Left cardiac atrium (tissue), 4 donors: ENCODE results near the gene MINDY1. TPM values are rescaled to one million over a fixed set of nuclear protein-coding genes. Genes with fewer than 3 reads are reported as not detected.
A peak's percentile ranks its signal among the peaks of the same experiment; 100 is the strongest.

Experiments
- ATAC-seq, 2 donors: fragments of 200-7000 bp; cut with Tn5 transposase; one replicate each; pipeline ENCODE4 v1.9.1; 2020; ENCODE audit warnings: mild to moderate bottlenecking in 2 of 2, moderate library complexity in 2 of 2
- DNase-seq: peaks from one replicate; pipeline ENCODE4 v3.0.0-alpha.2; 2020
- intact Hi-C, 2 donors: fragments of 100-400 bp; cut with DNase I; formaldehyde crosslinking; loops; one replicate each; pipeline versions ENCODE4 v1.14.1 to v1.15.1; 2022 to 2023
- total RNA-seq, 2 donors: library from RNA; stranded (reverse); fragmentation: NEBNext Ultra II Directional; extraction: Animal tissue kit (Norgen Biotek cat#: 25700); gene quantifications; one replicate each; pipeline ENCODE4 v1.2.1, GENCODE V29; 2021
- donor health status: DM: no; HTN: yes; CAD: no.
- donor health status: DM: no; HTN: yes; CAD: no; lungs with severe emphysema.
- donor health status: DM: yes; HTN: yes; CAD: no.
- donor health status: Dilated cardiomyopathy.

MINDY1 gene
- total RNA-seq, 2 donors from 2014 or later, result 32.2 to 36.2 TPM

DNA sequence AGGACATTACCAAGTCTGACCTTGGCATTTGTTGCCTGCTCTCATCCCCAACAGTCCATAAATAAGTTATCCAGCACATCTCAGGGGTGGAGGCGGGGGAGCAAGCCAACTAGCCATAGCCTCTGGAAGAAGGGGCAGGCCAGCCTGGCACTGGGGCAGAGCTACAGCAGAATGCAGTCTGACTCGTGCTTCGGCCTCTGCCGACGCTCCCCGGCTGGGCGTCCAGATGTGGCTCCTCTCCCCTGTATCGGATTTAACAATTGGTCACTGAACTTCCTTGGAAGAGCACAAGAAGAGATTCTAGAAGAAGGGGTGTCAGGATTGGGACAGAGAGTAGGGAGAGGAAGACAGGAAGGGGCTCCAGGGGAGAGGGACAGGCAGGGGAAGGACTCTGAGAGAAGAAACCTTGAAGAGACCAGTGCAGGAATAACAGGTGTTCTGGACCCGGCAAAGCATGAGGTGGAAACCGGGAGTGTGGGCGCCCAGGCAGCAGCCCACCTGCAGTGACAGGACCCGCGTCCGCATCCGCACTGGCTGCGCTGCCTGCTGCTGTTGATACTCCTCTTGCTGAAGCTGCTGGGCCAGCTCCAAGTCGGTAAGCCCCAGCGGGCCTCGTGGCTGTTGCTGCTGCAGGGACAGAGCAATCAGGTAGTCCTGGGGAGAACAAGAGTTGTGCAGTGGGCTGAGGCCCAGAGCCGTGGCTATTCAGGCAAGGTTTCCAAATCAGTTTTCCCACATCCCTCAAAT is 9.4 kb downstream of the MINDY1 start:
- no peak for DNase-seq
- intact Hi-C loops, result no loop called here
- ATAC-seq, result no peak

DNA sequence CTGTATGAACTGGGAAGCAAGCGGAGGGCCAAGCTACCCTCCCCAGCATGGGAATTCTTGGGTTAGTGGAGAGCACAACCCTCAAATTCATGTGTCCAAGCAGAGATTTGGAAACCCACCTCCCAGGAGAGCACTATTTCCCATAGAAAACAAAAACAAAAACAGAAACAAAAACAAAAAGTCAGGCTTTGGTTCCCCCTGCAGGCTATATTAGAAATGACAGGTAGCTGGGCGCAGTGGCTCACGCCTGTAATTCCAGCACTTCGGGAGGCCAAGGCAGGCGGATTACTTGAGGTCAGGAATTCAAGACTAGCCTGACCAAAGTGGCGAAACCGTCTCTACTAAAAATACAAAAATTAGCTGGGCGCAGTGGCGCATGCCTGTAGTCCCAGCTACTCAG is 10.8 kb downstream of the MINDY1 start:
- peak; percentile 59 to 62 for ATAC-seq
- intact Hi-C loops, result no loop called here
- peak; percentile 37 for DNase-seq

DNA sequence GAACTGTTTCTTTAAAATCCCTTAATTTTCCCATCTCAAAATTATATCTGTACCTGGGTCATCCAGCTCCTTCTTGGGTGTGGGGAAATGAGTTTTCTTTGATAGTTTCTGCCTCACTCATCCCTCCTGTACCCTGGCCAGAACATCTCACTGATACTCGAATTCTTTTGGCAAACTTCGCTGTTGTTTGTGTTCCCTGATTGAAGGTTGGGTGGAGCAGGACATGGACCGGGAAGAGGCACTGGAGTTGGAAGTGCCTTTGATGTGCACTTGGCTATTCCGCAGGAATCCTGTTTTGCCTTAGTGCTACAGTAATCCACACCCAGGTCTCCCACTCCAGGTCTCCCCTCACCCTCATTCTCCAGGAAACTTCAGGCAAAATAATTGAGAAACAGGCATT is 11.2 kb downstream of the MINDY1 start:
- DNase-seq (no peak), ATAC-seq (peak in 1 of 2 donors; percentile 46)
- intact Hi-C loops, result no loop called here

DNA sequence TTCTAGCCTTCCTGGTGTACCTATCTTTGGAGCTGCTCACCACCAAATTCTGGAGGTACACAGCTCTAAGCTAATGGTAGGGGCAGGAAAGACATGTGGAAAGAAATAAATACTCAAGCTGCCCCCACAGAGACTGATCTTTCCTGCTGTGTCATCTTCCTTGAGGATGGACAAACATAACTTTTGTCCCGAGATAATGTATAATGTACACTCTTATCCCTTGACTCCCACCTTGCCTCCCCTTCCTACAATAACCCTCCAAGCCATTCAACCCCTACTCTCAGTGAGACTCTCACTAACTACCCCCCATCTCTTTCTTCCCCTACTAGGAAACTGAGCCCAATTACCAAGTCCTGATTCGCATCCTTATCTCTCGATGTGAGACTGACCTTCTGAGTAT is 12.5 kb downstream of the MINDY1 start:
- no peak for ATAC-seq
- no peak for DNase-seq
- intact Hi-C loops, result no loop called here

DNA sequence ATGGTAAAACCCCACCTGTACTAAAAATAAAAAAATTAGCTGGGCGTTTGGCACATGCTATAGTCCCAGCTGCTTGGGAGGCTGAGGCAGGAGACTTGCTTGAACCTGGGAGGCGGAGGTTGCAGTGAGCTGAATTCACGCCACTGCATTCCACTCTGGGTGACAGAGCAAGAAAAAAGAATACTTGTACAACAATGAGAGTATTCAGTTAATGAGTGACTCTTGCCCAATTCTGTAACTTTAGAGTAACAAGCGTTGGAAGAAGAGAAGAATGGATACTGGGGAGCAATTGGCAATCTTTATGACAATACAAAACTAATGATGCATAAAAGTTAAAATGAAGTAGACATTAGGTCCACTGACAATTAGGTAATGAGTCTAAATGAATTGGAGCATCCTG is 14.1 kb downstream of the MINDY1 start:
- no peak for ATAC-seq
- intact Hi-C loops, result no loop called here
- no peak for DNase-seq

DNA sequence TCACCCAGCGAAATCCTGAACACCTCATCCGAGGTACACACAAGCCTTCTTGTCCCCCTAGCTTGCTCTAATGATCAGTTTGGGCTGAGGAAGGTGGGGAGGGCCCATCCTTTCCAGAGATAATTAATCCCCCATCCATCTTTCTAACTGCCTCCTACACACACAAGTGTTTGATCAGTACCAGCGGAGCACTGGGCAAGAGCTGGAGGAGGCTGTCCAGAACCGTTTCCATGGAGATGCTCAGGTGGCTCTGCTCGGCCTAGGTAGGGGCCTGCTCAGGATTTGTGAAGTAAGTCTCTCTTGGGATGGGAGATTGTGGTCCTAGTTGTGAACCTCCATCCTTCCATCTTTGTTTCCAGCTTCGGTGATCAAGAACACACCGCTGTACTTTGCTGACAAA is 18.8 kb downstream of the MINDY1 start:
- intact Hi-C loops, result no loop called here
- no peak for ATAC-seq

DNA sequence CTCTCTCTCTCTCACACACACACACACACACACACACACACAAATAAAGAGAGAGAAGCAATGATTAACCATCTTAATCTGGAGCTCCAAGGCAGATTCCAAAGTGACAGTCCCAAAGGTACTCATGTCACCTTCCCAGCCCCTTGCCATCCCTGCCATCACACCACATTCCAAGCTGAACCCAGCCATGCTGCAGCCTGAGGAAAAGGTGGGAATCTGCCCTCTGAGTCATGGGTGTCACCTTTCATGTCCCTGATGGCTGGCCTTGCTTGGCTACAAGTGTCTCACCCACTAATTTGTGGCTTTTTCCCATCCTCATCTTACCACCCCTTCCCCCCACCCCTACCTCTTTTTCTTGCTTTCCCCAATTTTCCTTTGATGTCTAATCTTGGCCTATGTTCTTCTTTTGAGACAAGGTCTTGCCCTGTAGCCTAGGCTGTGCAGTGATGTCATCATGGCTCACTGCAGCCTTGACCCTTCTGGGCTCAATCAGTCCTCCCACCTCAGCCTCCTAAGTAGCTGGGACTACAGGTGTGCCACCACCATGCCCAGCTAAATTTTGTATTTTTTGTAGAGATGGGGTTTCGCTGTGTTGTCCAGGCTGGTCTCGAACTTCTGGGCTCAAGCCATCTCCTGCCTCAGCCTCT is 21.4 kb downstream of the MINDY1 start:
- ATAC-seq (no peak), DNase-seq (no peak)
- intact Hi-C loops, result no loop called here

More for the DNA sequence above, 18.8 kb downstream of the MINDY1 start:
- DNase-seq, result no peak

DNA sequence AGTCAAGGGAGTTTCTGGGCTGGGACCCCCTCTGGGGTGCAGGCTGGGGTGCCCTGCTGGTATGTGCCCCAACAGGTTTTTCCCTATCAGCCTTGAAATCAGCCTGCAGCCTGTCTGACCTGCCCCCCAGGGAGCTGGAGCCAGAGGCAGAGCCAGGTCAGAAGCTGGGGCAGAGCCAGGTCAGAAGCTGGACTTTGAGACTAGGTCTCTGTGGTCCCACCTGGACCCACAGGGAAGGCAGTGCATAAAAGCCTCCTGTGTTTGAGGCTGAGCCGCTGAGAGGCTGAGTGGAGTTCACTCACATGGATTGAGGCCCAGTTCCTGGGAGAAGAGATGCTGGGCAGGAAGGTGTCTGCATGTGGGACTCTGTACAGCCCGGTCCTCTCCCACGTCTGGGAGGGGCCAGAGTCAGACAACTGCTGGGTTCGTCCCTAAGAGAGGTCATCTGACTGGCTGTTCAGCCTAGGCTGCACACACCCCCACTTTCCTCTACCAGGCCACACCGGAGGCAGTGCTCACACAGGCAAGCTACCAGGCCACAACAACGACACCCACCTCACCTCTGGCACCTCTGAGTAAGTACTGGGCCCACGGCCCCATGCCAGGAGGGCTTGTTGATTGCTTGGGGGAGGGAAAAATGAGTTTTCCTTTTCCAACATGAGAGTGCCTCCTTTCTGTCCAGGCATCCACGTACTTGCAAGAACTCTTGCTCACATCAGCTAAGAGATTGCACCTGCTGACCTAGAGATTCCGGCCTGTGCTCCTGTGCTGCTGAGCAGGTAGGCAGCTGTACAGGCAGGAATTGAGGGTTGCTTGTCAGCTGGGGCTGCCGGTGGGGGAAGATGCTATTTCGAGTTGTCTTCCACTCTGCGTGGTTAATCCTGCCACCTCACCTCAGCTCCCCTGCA is 24.6 kb downstream of the MINDY1 start, which contains the start of gene ANXA9:
Gene ANXA9, plus strand, starts transcription at position 488 of the 908 bp plus-strand sequence. CDS start 814 bp downstream, outside the sequence.
- DNase-seq (no peak), ATAC-seq (peak in 1 of 2 donors; percentile 58)
- intact Hi-C loops, result loop anchor here in 1 of 2 donors (2.0 kb wide), 1 partner anchor 21 kb away; no protein-coding TSS in a partner anchor

DNA sequence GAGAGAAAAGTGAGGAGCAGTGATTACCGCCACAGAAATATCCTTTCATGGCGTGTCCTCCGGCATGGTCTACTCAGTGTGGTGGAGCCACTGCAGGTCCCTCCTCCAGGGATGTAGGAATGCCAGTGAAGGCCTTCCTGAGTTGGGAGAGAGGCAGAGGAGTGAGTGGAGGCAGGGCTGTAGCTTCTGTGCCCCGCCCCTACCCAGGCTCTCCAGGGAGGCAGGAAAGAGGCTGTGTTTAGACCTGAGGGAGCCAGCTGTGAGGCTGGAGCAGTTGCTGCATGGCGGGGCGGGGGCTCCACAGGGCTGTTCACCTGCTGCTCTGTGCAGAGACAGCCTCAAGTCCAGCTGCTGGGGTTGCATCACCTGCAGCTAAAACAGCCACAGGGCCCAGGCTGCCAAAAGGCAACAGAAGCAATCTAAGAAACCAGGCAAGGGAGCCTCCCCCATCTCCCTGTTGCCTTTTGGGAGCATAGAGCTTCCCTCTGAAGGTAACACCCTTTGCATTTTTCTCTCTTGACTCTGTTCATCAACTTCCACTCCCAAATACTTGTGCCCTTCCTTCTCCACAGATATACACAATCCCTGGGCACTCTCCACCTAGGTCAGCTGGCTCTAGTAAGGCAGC is 25.4 kb downstream of the MINDY1 start:
- ATAC-seq (peak in 1 of 2 donors; percentile 48), DNase-seq (peak; percentile 29)
- intact Hi-C loops, result loop anchor here in 1 of 2 donors (2.0 kb wide), 1 partner anchor 22 kb away; no protein-coding TSS in a partner anchor

DNA sequence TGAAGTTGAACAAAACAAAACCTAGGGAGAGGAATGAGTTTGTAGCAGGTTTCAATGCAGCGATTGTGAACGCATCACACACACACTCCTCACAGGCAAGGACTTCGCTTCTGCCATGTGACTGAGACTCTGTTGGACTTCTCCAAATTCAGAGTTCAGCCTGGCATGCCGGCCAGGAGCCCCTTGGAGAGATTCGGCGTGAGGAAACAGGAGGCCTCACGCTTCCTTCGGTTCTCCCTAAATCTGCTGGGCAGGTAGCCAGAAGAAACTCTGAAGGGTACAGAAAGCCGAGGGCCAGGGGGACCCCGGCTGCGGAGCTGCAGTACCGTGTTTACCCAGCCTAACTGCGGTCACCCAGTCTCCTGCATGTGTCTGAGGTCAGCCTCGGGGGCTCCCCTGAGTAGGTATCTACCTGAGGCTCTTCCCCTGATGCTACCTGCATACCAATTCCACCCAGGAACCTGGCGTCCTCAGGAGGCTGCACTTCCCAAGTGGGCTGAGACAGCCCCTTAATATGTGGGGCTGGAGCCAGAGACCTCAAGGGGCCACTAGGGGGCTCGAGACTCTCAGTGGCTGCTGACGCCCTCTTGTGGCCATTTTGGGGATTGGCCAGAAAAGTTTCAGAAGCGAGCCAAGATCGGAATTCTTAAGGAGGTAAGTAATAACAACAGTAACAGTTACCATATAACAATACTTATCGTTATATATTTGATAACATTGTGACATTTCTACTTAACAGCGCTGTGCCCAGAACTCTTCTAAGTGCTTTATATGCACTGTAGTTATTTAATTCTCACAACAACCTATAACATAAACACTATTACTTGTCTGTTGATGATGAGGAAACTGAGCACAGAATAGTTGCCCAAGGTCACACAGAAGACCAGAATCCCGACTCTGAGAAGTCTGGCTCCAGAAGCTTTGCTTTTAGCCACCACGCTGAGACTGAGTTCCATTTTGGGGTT is 27.3 kb downstream of the MINDY1 start:
- DNase-seq (peak; percentile 89), ATAC-seq (peak; percentile 27 to 38)
- intact Hi-C loops, result loop anchor here in 1 of 2 donors (2.0 to 10.0 kb wide), 2 partner anchors 23 to 55 kb away; partner anchors contain the start of gene SETDB1

DNA sequence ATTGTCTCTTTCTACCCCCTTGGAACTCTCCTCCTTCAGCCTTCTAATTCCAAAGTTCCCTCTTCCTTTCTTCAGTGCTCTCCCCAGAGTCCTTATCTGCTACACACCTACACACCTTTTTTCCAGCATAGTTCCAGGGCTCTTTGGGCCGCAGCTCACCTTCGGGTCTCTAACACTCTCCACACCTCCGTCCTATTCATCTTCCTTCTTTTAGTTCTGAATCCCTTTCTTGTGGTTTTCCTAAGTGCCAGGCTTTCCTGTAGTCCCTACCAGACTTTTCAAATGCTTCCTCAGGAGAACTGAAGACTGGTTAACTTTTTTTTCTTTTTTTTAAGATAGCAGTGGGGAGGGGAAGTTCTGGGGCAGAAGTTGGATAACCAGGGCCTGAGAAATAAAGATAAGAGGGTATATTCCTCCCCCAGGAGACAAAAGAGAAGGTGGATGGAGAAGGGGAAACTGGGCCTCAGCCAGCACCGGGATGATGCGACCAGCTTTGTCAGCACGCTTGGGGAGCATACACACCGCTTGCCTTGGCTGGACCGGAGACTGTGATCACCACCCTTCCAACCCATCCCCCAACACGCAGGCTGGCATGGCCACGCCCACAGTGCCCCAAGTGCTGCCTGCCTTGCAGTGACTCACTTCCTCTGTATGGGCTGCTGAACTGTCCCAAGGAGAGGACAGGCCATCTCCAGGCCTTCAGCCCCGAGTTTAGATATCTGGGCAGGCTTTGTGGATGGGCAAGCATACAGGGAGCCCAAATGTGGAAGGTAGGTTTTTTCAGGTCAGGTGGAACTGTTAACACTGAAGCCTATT is 29.6 kb downstream of the MINDY1 start:
- peak; percentile 82 for DNase-seq
- intact Hi-C loops, result loop anchor here in 1 of 2 donors (10.0 kb wide), 1 partner anchor 52 kb away; the partner anchor contains the start of gene SETDB1
- peak; percentile 43 to 64 for ATAC-seq

DNA sequence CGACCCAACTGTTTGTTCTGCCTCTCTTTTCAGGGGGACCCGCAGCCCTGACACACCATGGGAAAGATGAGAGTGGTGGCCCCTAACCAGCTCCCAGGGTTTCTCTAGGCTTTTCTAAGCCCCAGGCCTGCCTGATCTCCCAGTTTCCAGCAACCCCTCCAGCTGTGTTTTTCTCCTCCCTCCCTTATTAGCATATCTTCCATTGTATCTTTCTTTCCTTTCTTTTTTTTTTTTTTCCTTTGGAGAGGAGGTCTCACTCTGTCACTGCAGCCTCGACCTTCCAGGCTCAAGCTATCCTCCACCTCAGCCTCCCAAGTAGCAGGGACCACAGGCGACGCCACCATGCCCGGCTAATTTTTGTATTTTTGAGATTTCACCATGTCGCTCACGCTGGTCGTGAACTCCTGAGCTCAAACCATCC is 30.3 kb downstream of the MINDY1 start:
- intact Hi-C loops, result loop anchor here in 1 of 2 donors (10.0 kb wide), 1 partner anchor 52 kb away; the partner anchor contains the start of gene SETDB1
- ATAC-seq (no peak), DNase-seq (no peak)

DNA sequence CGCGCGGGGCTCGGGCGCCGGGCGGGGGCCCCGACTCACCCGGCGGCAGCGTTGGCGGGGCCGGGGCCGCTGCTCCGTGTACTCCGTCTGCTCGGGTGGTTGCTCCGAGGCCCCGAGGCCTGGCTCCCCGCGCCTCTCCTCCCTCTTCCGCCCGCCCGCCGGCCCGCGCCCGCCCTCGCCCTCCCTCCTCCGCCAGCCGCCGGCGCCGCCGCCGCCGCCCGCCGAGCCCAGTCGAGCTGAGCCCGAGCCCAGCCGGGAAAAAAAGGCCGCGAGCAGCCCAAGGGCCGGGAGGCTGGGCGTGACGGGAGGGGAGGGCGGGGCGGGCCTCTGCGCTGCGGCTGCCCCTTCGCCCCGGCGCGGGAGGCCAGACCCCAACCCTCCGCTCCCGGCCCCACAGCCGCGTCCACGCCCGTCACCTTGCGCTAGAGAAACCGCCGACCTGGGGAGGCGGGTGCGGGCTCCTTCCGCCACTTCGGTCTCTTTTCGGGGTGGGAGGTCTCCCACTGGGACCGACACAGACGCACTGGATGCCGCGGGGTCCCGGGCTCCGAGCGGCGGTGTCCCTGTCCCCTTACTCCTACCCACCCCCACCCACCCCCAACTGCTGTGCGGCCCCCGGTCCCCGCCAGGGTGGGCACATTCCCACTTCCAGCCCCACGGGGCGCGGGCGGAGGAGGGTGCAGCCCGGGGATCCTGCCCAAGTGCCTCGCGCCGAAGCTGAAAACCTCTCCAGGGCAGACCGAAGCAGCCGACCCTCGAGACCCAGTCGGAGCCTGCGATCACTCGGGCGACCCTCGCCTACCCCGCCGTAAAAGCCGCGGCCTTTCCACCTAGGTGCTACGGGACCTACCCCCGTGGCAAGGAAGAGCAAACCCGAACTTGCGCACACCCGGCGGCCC is 31.9 kb downstream of the MINDY1 start, which contains the start of gene CERS2:
Gene CERS2, minus strand, starts transcription at position 256 of the 899 bp plus-strand sequence. CDS start 5,745 bp downstream, outside the sequence.
- ATAC-seq, result peak; percentile 73 to 83
- DNase-seq, result peak; percentile 86
- intact Hi-C loops, result loop anchor here in 1 of 2 donors (10.0 kb wide), 1 partner anchor 50 kb away; the partner anchor contains the start of gene SETDB1

DNA sequence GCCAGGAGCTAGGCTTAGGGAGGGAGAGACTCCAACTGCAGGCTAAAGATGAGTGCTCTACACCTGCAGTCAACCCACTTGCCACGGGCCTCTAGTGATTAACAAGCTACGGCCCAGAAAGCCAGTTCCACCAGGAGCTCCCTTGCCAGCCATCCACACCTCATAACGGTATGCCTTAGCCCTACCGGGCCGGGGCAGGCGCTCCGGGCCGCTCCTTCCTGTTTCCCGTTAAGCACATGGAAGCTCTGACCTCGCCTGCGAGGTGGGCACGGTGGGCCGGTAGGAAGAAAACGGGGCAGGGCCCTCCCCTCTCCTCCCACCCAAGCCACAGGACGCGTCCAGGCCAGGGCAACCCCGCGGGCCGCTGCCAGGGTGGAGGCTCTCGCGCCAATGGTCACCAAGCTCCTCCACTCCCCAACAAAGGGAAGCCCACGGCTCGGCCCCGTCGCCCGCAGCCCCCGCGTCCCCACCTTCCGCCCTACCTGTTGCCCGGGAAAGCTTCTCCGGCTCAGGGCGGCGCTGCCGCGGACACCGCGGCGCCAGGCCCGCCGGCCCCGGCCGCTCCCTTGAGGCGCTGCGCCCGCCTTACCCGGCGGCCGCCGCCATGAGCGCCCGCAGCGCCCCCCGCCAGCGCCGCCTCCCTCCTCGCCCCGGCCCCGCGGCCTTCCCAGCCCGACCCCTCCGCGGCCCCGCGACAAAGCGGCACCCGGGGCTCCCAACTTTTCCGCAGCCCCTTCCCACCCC is 32.7 kb downstream of the MINDY1 start:
- peak; percentile 10 to 48 for ATAC-seq
- peak; percentile 52 for DNase-seq
- intact Hi-C loops, result loop anchor here in 1 of 2 donors (10.0 kb wide), 1 partner anchor 49 kb away; the partner anchor contains the start of gene SETDB1
